AG10803 (cell line): Measurements from ENCODE around the gene KRTAP27-1.

Experiments used
- DNase-seq: peaks from one replicate; pipeline ENCODE4 v3.0.0; 2010; ENCODE audit warnings: low read depth
- H3K4me3 ChIP-seq: 2 replicates; pipeline ENCODE4 v1.5.1; 2011; ENCODE audit warnings: mild to moderate bottlenecking, low read length, control low read depth
- TF ChIP-seq, protein P1 (sequence below): conservative IDR thresholded peaks from 2 replicates; pipeline ENCODE4 v1.5.1; 2011; ENCODE audit warnings: mild to moderate bottlenecking, low read length, control low read depth, inconsistent platforms

KRTAP27-1 gene

GRCh38 chr21:30289215-30289614 lies 48.3 kb downstream of the KRTAP27-1 start, which contains the start of gene KRTAP25-1:
Gene KRTAP25-1 (minus strand): TSS chr21:30289514. CDS start chr21:30289490, 24 bp downstream.
- TF ChIP-seq, protein P1, sequence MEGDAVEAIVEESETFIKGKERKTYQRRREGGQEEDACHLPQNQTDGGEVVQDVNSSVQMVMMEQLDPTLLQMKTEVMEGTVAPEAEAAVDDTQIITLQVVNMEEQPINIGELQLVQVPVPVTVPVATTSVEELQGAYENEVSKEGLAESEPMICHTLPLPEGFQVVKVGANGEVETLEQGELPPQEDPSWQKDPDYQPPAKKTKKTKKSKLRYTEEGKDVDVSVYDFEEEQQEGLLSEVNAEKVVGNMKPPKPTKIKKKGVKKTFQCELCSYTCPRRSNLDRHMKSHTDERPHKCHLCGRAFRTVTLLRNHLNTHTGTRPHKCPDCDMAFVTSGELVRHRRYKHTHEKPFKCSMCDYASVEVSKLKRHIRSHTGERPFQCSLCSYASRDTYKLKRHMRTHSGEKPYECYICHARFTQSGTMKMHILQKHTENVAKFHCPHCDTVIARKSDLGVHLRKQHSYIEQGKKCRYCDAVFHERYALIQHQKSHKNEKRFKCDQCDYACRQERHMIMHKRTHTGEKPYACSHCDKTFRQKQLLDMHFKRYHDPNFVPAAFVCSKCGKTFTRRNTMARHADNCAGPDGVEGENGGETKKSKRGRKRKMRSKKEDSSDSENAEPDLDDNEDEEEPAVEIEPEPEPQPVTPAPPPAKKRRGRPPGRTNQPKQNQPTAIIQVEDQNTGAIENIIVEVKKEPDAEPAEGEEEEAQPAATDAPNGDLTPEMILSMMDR, result no peak
- H3K4me3 ChIP-seq, result no peak within 1 kb of the TSS
- no peak for DNase-seq
